HG03039 (cell line): Measurements from ENCODE around the gene ANKRD30A.
"Not testable (repeated sequence)": the region's sequence is repeated elsewhere in the genome, so short reads cannot be mapped to it uniquely, and the experiment has no call there.

Experiments
- ATAC-seq: cut with Tn5 transposase; IDR thresholded peaks from one replicate; pipeline ENCODE4 v1.9.1; 2021; ENCODE audit warnings: mild to moderate bottlenecking, moderate library complexity; ENCODE audit not compliant: unreplicated experiment

Gene ANKRD30A, protein sequence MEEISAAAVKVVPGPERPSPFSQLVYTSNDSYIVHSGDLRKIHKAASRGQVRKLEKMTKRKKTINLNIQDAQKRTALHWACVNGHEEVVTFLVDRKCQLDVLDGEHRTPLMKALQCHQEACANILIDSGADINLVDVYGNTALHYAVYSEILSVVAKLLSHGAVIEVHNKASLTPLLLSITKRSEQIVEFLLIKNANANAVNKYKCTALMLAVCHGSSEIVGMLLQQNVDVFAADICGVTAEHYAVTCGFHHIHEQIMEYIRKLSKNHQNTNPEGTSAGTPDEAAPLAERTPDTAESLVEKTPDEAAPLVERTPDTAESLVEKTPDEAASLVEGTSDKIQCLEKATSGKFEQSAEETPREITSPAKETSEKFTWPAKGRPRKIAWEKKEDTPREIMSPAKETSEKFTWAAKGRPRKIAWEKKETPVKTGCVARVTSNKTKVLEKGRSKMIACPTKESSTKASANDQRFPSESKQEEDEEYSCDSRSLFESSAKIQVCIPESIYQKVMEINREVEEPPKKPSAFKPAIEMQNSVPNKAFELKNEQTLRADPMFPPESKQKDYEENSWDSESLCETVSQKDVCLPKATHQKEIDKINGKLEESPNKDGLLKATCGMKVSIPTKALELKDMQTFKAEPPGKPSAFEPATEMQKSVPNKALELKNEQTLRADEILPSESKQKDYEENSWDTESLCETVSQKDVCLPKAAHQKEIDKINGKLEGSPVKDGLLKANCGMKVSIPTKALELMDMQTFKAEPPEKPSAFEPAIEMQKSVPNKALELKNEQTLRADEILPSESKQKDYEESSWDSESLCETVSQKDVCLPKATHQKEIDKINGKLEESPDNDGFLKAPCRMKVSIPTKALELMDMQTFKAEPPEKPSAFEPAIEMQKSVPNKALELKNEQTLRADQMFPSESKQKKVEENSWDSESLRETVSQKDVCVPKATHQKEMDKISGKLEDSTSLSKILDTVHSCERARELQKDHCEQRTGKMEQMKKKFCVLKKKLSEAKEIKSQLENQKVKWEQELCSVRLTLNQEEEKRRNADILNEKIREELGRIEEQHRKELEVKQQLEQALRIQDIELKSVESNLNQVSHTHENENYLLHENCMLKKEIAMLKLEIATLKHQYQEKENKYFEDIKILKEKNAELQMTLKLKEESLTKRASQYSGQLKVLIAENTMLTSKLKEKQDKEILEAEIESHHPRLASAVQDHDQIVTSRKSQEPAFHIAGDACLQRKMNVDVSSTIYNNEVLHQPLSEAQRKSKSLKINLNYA (N-terminal part only)

DNA sequence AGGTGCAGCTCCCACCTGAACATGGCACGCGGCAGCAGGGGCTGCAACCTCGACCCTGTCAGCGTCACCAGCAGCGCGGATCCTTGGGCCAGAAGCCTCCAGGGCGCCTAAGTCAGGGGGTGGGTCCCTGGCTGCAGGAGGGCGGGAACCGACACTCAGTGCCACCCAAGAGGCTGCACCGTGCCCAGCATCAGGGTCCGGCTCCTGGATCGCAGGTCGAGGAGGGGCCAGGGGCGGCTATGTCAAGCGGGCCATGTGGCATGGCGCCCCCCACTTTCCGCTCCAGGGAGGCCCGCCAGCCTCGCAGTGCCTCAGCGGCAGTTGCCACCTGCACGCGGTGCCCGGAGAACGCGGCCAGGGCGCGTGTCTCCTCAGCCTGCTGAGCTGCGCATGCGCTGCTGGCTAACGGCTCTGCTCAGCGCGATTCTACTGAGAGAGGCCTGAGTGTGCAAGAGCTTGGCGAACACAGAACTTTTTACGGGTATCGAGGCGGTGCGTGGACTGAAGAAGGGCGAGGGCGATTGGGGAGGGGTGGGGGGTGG lies at the start of gene ANKRD30A:
ANKRD30A (plus strand) TSS at position 408 of the 542 bp plus-strand sequence. CDS start 190 bp downstream, outside the sequence.
- no peak for ATAC-seq

DNA sequence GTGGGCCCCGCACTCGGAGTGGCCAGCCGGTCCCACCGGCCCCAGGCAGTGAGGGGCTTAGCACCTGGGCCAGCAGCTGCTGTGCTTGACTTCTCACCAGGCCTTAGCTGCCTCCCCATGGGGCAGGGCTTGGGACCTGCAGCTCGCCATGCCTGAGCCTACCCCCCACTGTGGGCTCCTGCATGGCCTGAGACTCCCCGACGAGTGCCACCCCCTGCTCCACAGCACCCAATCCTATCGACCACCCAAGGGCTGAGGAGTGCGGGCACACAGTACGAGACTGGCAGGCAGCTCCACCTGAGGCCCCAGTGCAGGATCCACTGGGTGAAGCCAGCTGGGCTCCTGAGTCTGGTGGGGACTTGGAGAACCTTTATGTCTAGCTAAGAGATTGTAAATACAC lies 49.3 kb upstream of the ANKRD30A start:
- not testable (repeated sequence) for ATAC-seq

DNA sequence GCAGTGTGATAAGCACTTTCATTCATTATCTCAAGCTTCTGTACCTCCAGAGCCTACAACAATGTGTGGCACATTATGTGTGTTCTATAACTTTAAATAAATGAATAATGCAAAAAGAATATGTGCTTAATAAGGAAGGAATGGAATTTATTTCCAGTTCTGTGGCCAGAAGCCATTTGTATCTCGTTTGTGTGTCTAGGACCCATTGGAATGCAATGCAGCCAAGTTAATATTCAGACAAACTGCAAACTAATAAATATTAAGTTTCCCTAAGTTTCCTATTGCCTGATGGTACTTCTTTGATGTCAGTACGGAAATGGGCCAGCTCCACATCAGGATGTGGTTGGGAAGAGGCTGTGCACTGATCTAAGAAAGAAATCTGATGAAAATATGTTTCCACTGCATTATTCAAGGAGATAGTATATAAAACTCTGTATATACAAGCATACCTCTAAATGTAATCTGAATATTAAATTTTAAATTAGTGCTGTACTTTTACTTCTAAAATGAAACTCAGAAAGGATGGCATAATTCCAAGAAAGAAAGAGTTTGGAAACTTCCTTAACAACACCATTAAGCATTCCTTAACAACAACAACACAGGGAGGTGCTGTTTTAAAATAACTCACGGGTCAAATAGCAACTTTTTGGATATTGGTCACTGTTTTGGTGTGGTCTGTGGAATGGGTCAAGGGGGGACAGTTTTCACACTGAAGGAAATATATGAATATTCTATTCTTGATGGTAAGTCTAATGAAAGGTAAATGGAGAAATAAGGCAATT lies 29.4 kb upstream of the ANKRD30A start:
- ATAC-seq = no peak

DNA sequence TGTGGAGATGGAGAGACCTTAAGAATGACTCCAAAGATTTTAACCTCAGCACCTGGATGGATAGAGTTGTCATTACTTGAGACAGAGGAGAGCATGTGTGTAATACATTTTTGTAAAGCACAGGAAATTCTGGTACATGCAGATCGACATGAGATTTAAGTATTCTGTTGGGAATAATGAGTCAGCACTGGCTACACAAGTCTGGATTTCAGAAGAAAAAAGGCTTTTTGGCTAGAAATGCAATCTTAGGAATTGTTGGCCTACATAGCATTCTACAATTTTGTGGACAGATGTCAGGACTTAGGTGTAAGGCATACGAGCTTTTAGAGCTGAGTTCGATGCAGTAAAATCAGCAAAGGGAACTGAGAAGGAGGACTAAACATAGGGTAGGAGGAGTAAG lies 24.1 kb upstream of the ANKRD30A start:
- ATAC-seq = no peak

DNA sequence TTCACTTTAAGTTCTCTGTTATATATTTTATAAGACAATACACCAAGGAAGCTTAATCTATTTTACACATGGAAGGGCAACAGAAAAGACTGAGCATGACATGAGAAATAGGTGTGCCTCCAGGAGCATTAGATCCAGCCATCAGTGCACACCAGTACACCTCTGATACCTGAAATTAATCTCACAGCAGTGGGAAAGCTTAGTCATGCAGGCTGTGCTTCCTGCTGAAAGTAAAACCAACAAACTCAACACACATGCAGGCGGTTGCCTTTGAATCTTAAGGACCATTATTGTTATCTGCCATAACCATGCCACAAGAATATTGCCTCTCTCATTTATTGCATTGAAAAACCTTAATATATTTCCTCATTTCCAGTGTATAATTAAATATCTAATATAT lies 16.4 kb upstream of the ANKRD30A start:
- ATAC-seq = no peak

DNA sequence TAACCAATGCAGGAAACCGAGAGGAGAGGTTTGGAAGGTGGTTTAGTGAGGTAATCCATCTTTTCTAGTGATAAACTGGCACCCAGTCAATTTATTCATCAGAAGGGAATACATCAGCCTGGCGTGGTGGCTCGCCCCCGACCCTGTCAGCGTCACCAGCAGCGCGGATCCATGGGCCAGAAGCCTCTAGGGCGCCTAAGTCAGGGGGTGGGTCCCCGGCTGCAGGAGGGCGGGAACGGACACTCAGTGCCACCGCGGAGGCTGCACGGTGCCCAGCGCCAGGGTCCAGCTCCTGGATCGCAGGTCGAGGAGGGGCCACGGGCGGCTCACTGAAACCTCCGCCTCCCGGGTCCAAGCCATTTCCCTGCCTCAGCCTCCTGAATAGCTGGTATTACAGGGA lies 866 bp upstream of the ANKRD30A start:
- ATAC-seq = no peak

DNA sequence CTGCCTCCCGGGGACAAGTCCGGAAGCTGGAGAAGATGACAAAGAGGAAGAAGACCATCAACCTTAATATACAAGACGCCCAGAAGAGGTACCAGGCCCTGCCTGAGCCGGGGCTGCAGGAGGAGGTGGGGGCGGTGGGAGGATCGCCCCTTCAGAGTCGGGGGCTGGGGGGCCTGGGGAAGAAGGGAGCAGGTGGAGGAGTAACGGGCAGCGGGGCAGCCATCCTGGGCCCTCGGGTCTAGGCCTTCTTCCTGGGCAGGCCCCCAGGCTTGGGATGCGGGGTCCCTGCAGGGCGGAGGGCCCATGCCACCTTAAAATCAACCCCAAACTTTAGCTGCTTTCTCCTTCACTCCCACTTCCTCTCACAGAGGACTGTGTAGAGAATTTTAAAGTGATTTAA lies 523 bp downstream of the ANKRD30A start:
- no peak for ATAC-seq

DNA sequence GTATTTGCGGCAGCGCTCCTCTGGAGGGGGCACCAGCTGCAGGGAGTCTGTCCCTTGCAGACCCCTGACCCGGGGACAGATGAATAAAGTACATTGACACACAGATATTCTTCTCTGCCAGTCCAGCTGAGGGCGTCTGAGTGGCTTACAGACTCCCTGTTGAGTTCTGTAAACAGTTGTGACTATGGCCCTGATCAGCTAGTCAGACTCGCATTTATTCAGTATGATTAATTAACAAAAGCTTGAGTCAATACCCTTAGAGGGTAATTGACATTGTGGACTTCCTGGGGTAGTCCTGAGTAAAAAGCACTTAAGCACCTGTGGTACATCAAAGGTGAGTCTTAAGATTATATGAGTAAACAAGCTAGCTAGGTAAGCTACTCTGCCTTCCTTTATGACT lies 21.0 kb downstream of the ANKRD30A start:
- no peak for ATAC-seq

DNA sequence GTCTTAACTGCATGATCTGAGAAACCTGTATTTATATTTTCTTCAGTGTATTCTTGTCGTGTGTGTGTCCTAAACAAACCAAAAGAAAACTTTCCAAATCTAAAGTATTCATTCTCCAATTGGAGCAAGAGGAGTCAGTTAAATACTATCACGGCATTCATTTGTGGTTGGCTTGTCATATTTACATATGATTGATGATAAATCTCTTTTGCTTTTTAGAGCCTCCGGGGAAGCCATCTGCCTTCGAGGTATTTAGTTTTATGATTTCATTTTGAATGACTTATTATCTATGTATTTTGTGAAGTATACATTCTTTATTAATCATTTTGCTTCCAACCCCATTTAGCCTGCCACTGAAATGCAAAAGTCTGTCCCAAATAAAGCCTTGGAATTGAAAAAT lies 37.0 kb downstream of the ANKRD30A start:
- ATAC-seq = not testable (repeated sequence)

DNA sequence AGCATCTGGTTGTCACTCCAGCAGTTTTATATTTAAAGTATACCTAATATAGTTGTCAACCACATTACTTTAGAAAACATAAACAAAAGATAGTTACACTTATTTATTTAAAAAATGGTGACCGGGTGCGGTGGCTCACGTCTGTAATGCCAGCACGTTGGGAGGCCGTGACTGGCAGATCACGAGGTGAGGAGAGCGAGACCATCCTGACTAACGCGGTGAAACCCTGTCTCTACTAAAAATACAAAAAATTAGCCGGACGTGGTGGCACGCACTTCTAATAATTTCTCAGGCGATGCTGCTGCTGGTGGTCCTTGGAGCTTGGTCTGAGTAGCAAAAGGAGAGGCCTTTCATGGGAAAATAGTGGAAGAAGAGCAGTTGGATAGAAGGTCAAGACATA lies 46.5 kb downstream of the ANKRD30A start:
- ATAC-seq = not testable (repeated sequence)

DNA sequence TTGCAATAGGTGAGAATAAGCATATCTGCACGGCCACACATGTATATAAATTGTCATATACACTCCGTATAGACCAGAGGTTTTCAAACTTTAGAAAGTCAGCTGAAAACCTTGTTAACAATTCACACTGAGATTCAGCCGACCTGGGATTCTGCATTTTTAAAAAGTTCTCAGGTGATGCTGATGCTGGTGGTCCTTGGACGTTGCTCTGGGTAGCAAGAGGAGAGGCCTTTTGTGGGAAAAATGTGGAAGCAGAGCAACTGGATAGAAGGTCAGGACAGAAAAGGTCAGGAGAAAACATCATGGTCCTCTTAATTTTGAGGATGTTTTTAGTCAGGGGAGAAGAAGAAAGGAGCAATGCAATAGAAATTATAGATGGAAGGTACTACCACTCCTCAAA lies 52.9 kb downstream of the ANKRD30A start:
- ATAC-seq = not testable (repeated sequence)

DNA sequence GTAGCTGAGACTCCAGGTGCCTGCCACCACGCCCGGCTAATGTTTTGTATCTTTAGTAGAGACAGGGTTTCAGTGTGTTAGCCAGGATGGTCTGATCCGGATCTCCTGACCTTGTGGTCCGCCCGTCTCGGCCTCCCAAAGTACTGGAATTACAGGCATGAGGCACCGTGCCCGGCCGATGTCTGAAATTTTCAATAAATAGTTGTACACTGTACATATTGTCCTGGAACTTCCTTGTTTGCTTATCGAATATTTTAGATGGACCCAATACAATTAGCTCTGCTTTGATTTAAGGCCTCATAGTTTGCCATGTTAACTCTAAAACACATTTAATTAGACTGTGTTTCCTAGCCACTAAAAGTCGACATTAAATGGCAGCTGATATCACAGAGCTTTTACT lies 57.3 kb downstream of the ANKRD30A start:
- ATAC-seq = not testable (repeated sequence)

DNA sequence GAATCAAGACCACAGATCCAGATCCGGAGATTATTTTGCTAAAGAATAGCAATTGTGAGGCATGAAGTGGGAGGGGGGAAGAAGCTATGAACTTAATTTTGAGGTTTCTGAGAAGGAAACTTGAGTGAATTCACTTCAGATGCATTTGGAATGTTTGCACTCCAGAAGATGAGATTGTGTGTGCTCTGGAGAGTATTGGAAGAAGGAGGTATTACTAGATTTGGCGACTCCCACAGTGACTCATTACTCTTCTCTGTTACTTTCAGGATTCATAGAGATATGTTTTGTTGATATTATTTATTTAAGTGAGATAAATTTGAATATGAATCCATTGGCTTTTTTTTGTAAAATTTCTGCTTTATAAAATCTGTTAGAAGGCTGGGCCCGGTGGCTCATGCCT lies 80.7 kb downstream of the ANKRD30A start:
- no peak for ATAC-seq

DNA sequence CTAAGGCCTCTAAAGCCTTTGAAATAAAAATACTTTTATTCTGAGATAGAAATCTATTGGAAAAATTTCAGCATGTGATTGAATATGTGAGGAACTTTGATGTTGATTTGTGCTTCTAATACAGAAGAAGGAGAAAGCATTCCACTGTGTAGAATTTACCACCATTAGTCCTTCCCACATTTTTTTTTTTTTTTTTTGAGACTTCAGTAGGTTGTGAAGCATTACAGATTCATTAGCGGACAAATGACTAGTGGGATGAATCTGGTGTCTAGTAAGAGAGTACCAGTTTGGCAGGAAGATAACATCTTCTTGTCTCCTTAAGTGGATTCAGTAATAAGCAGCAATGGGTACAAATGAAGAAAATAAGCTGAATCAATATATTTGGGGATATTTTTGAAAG lies 95.5 kb downstream of the ANKRD30A start:
- no peak for ATAC-seq

DNA sequence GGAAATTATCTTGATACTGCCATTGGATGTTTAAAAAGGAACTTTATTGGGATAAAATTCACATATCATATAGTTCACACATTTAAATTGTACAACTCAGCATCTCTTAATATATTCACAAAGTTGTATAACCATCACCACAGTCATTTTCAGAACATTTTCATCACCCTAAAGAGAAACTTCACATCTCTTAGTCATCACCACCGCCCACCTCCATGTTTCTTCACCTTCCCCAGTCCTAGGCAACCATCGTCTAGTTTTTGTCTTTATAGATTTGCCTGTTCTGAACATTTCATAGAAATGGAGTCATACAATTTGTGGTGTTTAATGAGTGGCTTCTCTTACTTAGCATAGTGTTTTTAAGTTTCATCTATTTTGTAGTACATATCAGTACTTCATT lies 96.6 kb downstream of the ANKRD30A start:
- ATAC-seq = no peak

DNA sequence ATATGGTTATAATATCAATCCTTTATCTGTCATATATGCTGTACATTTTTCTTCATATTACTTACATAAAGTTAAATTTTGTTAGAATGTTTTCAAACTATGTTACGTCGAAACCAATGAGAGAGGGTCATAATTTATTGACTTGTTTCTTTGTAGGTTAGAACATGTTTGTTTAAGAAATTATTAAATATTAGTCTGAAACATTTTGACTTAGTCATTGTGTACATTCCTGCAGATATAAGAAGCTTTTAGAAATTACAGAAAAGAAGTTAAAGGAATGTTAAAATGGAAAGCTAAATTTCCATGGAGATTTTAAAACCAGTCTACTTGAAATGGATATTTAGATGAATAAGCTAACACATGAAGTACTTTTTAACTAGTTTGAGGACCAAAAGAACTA lies 99.8 kb downstream of the ANKRD30A start:
- no peak for ATAC-seq

DNA sequence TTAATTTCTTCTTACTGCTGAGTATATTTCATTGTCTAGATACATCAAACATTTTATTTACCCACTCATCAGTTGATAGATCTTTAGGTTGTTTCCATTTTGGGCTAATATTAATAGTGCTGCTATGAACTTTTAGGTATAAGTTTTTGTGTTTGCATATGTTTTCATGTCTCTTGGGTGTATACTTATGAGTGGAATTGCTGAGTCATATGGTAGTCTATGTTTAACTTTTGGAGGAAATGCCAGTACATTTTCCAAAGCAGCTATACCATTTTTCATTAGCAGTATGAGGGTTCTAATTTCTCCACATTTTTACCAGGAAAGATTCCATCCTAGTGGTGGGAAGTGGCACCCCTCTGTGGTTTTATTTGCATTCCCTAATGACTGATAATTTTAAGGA lies 101.1 kb downstream of the ANKRD30A start:
- ATAC-seq = no peak

DNA sequence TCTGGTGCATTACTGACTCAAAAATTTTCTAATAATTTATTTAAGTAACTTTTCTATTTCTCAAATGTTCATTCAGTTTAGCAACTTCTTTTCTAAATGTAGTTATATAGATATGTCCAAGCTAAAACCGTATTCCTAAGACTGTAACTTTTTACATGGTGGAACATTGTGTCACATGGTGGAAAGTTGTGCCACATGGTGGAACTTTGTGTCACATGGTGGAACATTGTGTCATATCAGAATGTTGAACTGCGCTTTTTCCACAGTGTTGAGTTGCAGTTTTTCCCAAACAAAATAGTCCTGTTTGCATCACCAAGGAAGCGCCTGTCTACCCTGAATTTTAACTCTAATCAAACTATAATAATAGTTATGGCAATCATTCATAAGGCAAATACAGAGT lies 109.3 kb downstream of the ANKRD30A start:
- no peak for ATAC-seq

DNA sequence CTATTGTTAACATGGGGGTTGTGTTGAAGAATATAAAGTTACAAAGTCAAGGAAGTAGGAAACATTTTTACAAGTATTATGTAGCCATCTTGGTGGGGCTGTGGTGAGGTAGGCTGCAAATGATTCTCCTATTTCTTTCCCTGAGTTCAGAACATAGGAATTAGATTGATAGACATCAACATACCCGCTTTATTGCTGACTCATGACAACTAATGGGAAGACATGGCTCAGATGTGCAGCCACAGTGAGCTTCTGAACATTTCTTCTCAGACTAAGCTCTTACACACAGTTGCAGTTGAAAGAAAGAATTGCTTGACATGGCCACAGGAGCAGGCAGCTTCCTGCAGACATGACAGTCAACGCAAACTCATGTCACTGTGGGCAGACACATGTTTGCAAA lies 110.7 kb downstream of the ANKRD30A start:
- ATAC-seq = no peak

DNA sequence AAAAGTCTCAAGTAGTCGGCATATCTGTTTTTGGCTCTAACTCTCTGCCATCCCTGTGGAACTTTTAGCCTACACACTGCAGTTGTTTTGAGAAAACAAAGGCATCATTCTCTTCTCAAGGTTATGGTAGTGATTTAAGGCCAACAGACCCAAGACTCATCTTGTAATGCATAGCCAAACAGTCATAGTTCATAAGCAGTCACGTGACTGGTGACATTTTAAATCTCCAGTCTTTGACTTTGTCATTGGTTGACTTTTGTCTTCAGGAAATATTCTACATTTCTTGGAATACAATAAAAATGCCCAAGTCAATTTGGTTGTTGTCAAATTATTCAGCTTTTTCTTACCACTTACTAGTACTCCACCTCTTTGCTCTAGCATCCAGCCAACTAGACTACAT lies 114.8 kb downstream of the ANKRD30A start:
- ATAC-seq = no peak
